Activated T-cell treated with anti-CD3 and anti-CD28 coated beads, Interleukin-2, amount 50 U/mL, for 1 hour (primary cell): Measurements from ENCODE around the gene SP100.
"Not testable (repeated sequence)": the region's sequence is repeated elsewhere in the genome, so short reads cannot be mapped to it uniquely, and the experiment has no call there.

Experiments
- DNase-seq: peaks from one replicate; pipeline ENCODE4 v3.0.0-alpha.2; 2020

The SP100 gene

GRCh38 chr2:230422149-230422548, 6.1 kb downstream of the SP100 start:
- no peak for DNase-seq

GRCh38 chr2:230423851-230424458, 8.0 kb downstream of the SP100 start:
- no peak for DNase-seq

GRCh38 chr2:230425377-230425776, 9.4 kb downstream of the SP100 start:
- DNase-seq = no peak

GRCh38 chr2:230429513-230429912, 13.5 kb downstream of the SP100 start:
- no peak for DNase-seq

GRCh38 chr2:230430957-230431910, 15.2 kb downstream of the SP100 start:
- DNase-seq = no peak

- DNase-seq = no peak
These were observed 18.8 kb downstream of the SP100 start for GRCh38 chr2:230434677-230435324.

- no peak for DNase-seq
These were observed 19.4 kb downstream of the SP100 start for GRCh38 chr2:230435431-230435830.

- DNase-seq = not testable (repeated sequence)
These were observed 23.1 kb downstream of the SP100 start for GRCh38 chr2:230439121-230439520.

- DNase-seq = no peak
These were observed 23.6 kb downstream of the SP100 start for GRCh38 chr2:230439590-230439989.

GRCh38 chr2:230441227-230441897, 25.4 kb downstream of the SP100 start:
- peak; percentile 36 for DNase-seq

- no peak for DNase-seq
These were observed 27.5 kb downstream of the SP100 start for GRCh38 chr2:230443541-230443940.

- DNase-seq = no peak
These were observed 28.8 kb downstream of the SP100 start for GRCh38 chr2:230444832-230445231.

GRCh38 chr2:230447036-230447435, 31.0 kb downstream of the SP100 start:
- DNase-seq = no peak

- DNase-seq = no peak
These were observed 31.8 kb downstream of the SP100 start for GRCh38 chr2:230447455-230448451.

GRCh38 chr2:230449901-230450467, 34.0 kb downstream of the SP100 start:
- DNase-seq = no peak

GRCh38 chr2:230453006-230453405, 37.0 kb downstream of the SP100 start:
- no peak for DNase-seq

- DNase-seq = no peak
These were observed 39.1 kb downstream of the SP100 start for GRCh38 chr2:230455005-230455684.

- DNase-seq = no peak
These were observed 41.2 kb downstream of the SP100 start for GRCh38 chr2:230457073-230457768.

GRCh38 chr2:230457793-230458192, 41.8 kb downstream of the SP100 start:
- DNase-seq = no peak

- no peak for DNase-seq
These were observed 43.2 kb downstream of the SP100 start for GRCh38 chr2:230459216-230459615.
